ENCODE measurements around the gene IBTK.

- TF ChIP-seq CTCF (IDR thresholded peaks at IDR 0.05) (no peak), POLR2A (IDR thresholded peaks at IDR 0.05) (no peak)
These were observed 81.1 kb downstream of the IBTK start for GRCh38 chr6:82166493-82166892.
